NCI-H345 treated with DMSO at 0.1 percent for 48 hours (cell line): ENCODE data around the gene SNX5.

Experiments used
- DNase-seq: peaks from one replicate; lab custom pipeline; 2025; ENCODE audit not compliant: unreplicated experiment; lab: John Stamatoyannopoulos, UW

SNX5 gene

DNA sequence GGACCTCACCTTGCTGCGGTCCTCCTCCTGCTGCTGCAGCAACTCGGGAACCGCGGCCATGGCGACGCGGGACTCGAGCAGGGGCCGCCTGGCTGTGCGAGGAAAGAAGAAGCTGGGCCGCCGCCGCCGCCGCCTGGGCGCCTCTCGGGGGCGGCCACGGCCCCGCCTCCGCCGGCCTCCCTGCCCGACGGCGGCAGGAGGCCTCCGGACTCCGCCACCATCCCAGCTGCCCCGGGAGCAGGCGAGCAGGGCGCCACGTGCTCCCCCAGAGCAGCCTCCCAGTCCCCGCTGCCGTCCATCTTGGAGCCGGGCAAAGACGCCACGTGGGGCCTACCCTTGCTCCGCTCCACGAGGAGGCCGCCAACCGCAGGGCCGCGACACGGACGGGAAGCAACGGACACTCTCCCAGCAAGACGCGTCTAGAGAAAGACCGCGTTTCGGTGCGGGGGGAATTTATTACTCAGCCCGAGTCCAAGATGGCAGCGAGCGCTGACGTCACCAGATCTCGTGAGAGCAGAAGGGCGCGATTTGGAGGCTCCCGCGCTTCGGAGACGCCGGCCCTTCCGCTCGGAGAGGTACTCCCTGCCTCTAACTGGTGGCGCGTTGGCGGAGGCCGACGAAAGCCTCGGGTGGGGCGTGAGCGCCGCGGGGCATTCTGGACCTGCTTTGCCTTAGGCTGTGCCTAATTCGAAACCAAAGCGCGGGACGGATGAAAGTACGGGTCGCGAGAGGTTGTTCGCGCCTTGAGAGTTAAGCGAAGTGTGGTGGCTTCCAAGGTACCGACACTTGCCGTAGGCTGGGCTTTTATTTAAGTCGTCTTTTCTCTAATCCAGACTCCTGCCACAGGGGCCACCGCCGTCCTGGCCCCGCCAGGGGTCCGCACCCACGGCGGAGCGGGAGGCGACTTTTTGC, at the start of gene SNX5, which contains the start of gene MGME1:
TSS of gene SNX5 (minus strand) at position 429 of the 912 bp plus-strand sequence. CDS start at position 60, 369 bp downstream.
TSS of gene MGME1 (plus strand) at position 653 of the 912 bp plus-strand sequence. CDS start 842 bp downstream, outside the sequence.
- DNase-seq: peak; percentile 98

DNA sequence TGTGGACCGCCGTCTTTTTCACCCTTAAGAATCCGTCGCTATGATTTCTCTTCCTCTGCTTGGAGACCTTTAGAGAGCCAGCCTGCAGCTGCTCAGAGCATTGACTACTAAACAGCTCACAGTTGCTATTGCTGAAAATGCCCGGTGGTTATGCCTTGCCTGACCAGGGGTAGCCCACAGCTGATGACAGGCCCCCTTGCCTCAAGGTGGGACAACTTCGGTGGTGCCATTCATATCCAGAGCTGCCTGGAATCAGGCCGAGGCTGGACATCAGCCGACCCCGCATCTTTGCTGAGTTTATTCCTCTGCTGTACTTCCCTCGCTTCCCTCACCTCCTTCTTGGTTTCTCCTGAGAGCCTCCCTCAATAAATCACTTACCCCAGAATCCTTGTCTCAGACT, 49.5 kb upstream of the SNX5 start:
- DNase-seq: no peak

- no peak for DNase-seq
Observed at GRCh38 chr20:18016772-18017171, 48.2 kb upstream of the SNX5 start.

DNA sequence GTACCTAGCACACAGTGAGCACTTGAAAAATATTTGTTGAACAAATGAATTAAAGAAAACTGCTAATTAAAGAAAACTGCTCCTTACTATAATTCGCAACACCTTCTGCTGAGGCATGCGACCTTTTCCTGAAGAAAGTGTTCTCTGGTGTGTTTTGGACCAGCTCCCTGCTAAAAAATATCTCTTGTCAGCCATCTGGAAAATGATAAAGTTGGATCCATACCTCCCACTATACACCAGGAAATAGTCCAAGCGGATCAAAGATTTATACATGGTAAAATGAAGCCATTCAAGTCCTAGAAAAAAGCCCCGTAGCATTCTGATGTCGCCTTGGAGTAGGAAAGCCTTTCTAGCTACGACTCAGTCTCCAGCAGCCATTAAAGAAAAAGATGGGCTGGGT, 45.8 kb upstream of the SNX5 start:
- no peak for DNase-seq

- DNase-seq: no peak
Observed at GRCh38 chr20:18012901-18013300, 44.3 kb upstream of the SNX5 start.

GRCh38 chr20:18011951-18012645, 43.5 kb upstream of the SNX5 start:
- DNase-seq: no peak

- DNase-seq: no peak
Observed at GRCh38 chr20:18011482-18011881, 42.9 kb upstream of the SNX5 start.

DNA sequence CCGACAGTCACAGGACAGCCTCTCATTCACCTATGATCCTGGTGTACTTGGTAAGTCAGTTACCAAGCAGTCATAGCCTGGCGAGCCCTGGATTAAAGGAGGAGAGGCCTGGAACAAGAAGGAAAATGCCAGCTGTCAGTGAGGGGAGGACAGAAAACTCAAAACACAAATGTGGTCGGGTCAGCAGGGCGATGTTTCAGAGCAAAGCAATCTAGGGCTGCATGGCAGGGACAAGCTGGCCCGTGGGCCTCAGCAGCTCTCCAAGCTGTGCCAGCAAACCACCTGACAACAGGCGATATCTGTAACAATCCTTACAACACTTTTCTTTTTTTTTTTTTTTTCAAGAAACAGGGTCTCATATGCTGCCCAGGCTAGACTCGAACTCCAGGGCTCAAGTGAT, 40.5 kb upstream of the SNX5 start:
- no peak for DNase-seq

DNA sequence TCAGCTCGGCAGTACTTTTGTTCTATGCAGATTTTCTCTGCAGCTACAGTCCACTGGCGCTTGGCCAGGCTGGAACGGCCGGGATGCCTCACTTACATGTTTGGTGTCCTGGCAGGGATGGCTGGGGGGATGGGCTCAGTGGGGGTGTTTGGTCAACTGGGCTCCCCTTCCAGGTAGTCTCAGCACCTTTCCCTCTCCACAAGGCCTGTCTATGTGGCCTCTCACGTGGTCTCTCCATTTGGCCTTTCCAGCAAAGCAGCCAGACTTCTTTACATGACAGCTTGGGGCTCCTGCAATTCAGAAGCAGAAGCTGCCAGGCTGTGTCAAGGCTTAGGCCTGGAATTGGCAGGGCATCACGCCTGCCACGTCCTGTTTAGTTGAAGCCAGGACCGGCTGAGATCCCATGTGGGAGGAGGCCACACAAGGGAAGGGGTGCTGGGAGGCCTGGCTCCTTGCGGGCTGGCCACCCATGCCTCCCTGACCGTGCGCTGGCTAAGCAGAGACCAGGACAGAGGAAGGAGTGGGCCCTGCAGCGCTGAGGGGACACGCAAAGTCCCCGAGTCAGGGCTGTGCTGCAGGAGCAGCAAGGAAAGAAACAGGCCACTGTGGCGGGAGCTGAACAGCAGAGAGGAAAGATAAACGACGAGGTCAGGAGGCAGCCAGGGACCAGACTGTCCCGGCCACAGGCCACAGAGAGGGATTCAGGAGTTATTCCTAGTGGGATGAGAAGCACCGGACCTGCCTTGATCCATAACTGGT, 39.1 kb upstream of the SNX5 start:
- DNase-seq: no peak

DNA sequence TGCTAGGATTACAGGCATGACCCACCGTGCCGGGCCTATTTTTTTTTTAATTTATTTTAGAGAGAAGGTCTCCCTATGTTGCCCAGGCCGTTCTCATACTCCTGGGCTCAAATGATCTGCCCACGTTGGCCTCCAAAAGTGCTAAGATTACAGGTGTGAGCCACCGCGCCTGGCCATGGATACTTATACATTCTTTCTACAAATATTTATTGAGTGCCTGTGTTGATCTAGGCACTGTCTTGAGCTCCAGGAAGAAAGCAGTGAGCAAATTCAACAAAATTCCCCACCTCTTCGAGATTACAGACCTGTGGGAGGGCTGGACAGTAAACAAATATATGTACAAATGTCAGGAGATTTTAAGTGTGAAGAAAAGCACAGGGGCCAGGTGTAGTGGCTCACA, 38.1 kb upstream of the SNX5 start:
- DNase-seq: no peak

DNA sequence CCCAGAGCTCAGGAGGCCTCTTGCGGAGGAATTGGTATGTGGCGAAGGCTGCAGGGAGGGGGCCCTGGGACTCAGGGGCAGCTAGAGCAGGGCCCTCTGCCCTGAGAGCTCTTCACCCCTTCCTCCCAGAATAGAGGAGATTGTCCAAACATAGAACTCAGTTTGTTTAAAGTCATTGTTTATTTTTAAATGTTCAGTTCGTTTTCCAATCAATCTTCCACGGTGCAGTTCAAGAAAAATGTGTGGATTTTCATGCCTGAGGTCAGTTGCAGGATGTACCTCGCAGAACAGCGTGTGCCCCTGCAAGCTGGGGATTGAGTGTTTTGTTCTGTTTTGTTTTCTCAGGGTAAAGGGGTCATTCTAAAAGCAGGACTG, 37.4 kb upstream of the SNX5 start:
- DNase-seq: no peak

- DNase-seq: no peak
Observed at GRCh38 chr20:18005170-18005989, 36.8 kb upstream of the SNX5 start.

- DNase-seq: no peak
Observed at GRCh38 chr20:18004384-18005031, 35.9 kb upstream of the SNX5 start.

DNA sequence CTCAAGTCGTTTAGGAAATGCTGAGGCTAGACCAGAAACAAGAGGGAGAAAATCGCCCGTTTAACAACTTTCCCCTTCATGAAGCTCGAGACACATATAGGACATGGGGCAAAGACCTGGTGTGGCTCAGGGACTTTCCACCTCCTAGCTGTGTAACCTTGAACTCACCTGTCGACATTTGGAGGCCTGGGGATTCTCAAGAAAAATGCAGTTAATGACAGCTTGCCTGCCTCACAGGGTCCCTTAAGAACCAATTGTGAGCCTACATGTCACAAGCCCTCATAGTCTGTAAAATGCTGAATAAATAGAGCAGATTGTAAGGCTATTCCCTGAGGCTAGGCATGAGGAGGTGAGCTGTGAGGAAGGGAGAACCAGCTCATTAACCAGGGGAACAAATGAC, 35.3 kb upstream of the SNX5 start:
- DNase-seq: no peak

- no peak for DNase-seq
Observed at GRCh38 chr20:18001131-18001921, 32.7 kb upstream of the SNX5 start.

DNA sequence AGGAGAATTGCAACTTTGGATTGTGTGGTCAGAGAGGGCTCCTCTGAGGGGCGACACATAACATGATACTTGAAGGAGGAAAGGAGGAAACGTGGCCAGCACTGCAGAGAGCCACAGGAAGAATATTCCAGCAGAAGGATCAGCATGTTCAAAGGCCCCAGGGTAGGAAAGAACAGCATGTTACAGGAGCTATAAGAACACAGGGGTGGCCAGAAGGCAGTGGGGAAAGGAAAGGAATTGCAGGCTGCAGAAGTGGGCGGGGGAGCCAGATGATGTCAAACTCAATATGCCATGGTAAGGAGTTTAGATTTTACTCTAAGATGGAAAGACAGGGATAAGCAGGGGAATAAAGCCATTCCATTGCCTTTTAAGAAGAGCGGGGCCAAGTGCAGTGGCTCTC, 31.0 kb upstream of the SNX5 start:
- DNase-seq: no peak

GRCh38 chr20:17998446-17998845, 29.9 kb upstream of the SNX5 start:
- DNase-seq: no peak

GRCh38 chr20:17995967-17996819, 27.6 kb upstream of the SNX5 start:
- peak; percentile 47 for DNase-seq
